Medulla oblongata (tissue), 1 donor: ENCODE data around the gene ZNF518B.
A peak's percentile ranks its signal among the peaks of the same experiment; 100 is the strongest.

Experiments
- DNase-seq: peaks from one replicate; pipeline ENCODE4 v3.0.0-alpha.2; 2015; ENCODE audit errors: extremely low spot score

ZNF518B gene

GRCh38 chr4:10457255-10457801 is at the start of gene ZNF518B:
Gene ZNF518B, minus strand, starts transcription at chr4:10457426. Its CDS starts 11,098 bp downstream, at chr4:10446328.
- DNase-seq: peak; percentile 45

GRCh38 chr4:10506077-10506476 is 48.9 kb upstream of the ZNF518B start:
- no peak for DNase-seq

- no peak for DNase-seq
Observed at GRCh38 chr4:10504570-10505179, 47.4 kb upstream of the ZNF518B start.

GRCh38 chr4:10502717-10503116 is 45.5 kb upstream of the ZNF518B start:
- no peak for DNase-seq

- DNase-seq: no peak
Observed at GRCh38 chr4:10500776-10501175, 43.5 kb upstream of the ZNF518B start.

- no peak for DNase-seq
Observed at GRCh38 chr4:10496200-10496599, 39.0 kb upstream of the ZNF518B start.

- no peak for DNase-seq
Observed at GRCh38 chr4:10495651-10496050, 38.4 kb upstream of the ZNF518B start.

- no peak for DNase-seq
Observed at GRCh38 chr4:10492464-10492863, 35.2 kb upstream of the ZNF518B start.

GRCh38 chr4:10491401-10491800 is 34.2 kb upstream of the ZNF518B start:
- DNase-seq: no peak

GRCh38 chr4:10490996-10491395 is 33.8 kb upstream of the ZNF518B start:
- no peak for DNase-seq

GRCh38 chr4:10482913-10483312 is 25.7 kb upstream of the ZNF518B start:
- DNase-seq: no peak

GRCh38 chr4:10480616-10481015 is 23.4 kb upstream of the ZNF518B start:
- DNase-seq: no peak

- no peak for DNase-seq
Observed at GRCh38 chr4:10478621-10479020, 21.4 kb upstream of the ZNF518B start.

GRCh38 chr4:10470505-10470904 is 13.3 kb upstream of the ZNF518B start:
- DNase-seq: no peak

- DNase-seq: no peak
Observed at GRCh38 chr4:10466161-10466560, 8.9 kb upstream of the ZNF518B start.

GRCh38 chr4:10462876-10463275 is 5.7 kb upstream of the ZNF518B start:
- DNase-seq: no peak

- DNase-seq: no peak
Observed at GRCh38 chr4:10461850-10462400, 4.7 kb upstream of the ZNF518B start.

- DNase-seq: peak; percentile 32
Observed at GRCh38 chr4:10461091-10461849, 4.0 kb upstream of the ZNF518B start.

GRCh38 chr4:10460313-10461047 is 3.3 kb upstream of the ZNF518B start:
- DNase-seq: no peak

GRCh38 chr4:10459305-10459704 is 2.1 kb upstream of the ZNF518B start:
- DNase-seq: no peak

GRCh38 chr4:10458177-10458576 is 951 bp upstream of the ZNF518B start:
- DNase-seq: no peak

- no peak for DNase-seq
Observed at GRCh38 chr4:10456595-10457254, 501 bp downstream of the ZNF518B start.
